ENCODE measurements around the gene NDC80.
A peak's percentile ranks its signal among the peaks of the same experiment; 100 is the strongest.

The NDC80 gene

GRCh38 chr18:2559249-2559648, 12.1 kb upstream of the NDC80 start:
- DNase-seq (ENCODE audit: low spot score), result no peak

GRCh38 chr18:2564373-2564772, 7.0 kb upstream of the NDC80 start:
- no peak for DNase-seq (ENCODE audit: low spot score)

GRCh38 chr18:2568129-2568528, 3.2 kb upstream of the NDC80 start:
- no peak for DNase-seq (ENCODE audit: low spot score)

- DNase-seq (ENCODE audit: low spot score), result no peak
Observed at GRCh38 chr18:2568605-2569004, 2.8 kb upstream of the NDC80 start.

- DNase-seq (ENCODE audit: low spot score), result no peak
Observed at GRCh38 chr18:2569338-2570207, 1.8 kb upstream of the NDC80 start.

- peak; percentile 76 for DNase-seq (ENCODE audit: low spot score)
Observed at GRCh38 chr18:2570772-2571199, 571 bp upstream of the NDC80 start.

- no peak for DNase-seq (ENCODE audit: low spot score)
Observed at GRCh38 chr18:2572171-2572569, 813 bp downstream of the NDC80 start.

GRCh38 chr18:2572892-2573291, 1.5 kb downstream of the NDC80 start:
- no peak for DNase-seq (ENCODE audit: low spot score)

- DNase-seq (ENCODE audit: low spot score), result no peak
Observed at GRCh38 chr18:2573408-2573807, 2.1 kb downstream of the NDC80 start.

GRCh38 chr18:2587788-2588187, 16.4 kb downstream of the NDC80 start:
- no peak for DNase-seq (ENCODE audit: low spot score)

GRCh38 chr18:2588666-2589344, 17.4 kb downstream of the NDC80 start:
- no peak for DNase-seq (ENCODE audit: low spot score)

- DNase-seq (ENCODE audit: low spot score), result no peak
Observed at GRCh38 chr18:2589345-2590068, 18.1 kb downstream of the NDC80 start.

GRCh38 chr18:2590303-2590702, 18.9 kb downstream of the NDC80 start:
- no peak for DNase-seq (ENCODE audit: low spot score)

- no peak for DNase-seq (ENCODE audit: low spot score)
Observed at GRCh38 chr18:2597639-2598038, 26.3 kb downstream of the NDC80 start.

- no peak for DNase-seq (ENCODE audit: low spot score)
Observed at GRCh38 chr18:2602844-2603243, 31.5 kb downstream of the NDC80 start.

- no peak for DNase-seq (ENCODE audit: low spot score)
Observed at GRCh38 chr18:2606335-2606734, 35.0 kb downstream of the NDC80 start.

GRCh38 chr18:2609604-2610003, 38.2 kb downstream of the NDC80 start:
- DNase-seq (ENCODE audit: low spot score), result no peak

GRCh38 chr18:2610549-2610948, 39.2 kb downstream of the NDC80 start:
- DNase-seq (ENCODE audit: low spot score), result no peak

- DNase-seq (ENCODE audit: low spot score), result no peak
Observed at GRCh38 chr18:2612996-2613395, 41.6 kb downstream of the NDC80 start.

GRCh38 chr18:2617401-2617998, 46.1 kb downstream of the NDC80 start:
- no peak for DNase-seq (ENCODE audit: low spot score)

- DNase-seq (ENCODE audit: low spot score), result no peak
Observed at GRCh38 chr18:2618009-2618408, 46.7 kb downstream of the NDC80 start.

- DNase-seq (ENCODE audit: low spot score), result no peak
Observed at GRCh38 chr18:2625217-2625616, 53.9 kb downstream of the NDC80 start.
